Trophoblast cell (in vitro differentiated cells and primary cell): ENCODE measurements around the gene TMEM259.

Source experiments
- DNase-seq, 2 donors: peaks; one replicate each; pipeline ENCODE4 v3.0.0-alpha.2; 2016
- H2AFZ ChIP-seq: 2 replicates; pipeline ENCODE4 v1.6.1; 2013; ENCODE audit warnings: low read length, moderate library complexity, mild to moderate bottlenecking; ENCODE audit not compliant: insufficient read depth, poor library complexity
- H2AK5ac ChIP-seq: 2 replicates; pipeline ENCODE4 v1.6.1; 2013; ENCODE audit warnings: mild to moderate bottlenecking, low read length
- H2BK120ac ChIP-seq: 2 replicates; pipeline ENCODE4 v1.6.1; 2013; ENCODE audit warnings: low read length, mild to moderate bottlenecking, moderate library complexity; ENCODE audit not compliant: insufficient read depth, poor library complexity
- H2BK12ac ChIP-seq: 2 replicates; pipeline ENCODE4 v1.6.1; 2013; ENCODE audit warnings: mild to moderate bottlenecking, low read length, moderate library complexity
- H2BK5ac ChIP-seq: 2 replicates; pipeline ENCODE4 v1.6.1; 2013; ENCODE audit warnings: low read length, low read depth, moderate library complexity, mild to moderate bottlenecking; ENCODE audit not compliant: poor library complexity
- H3K14ac ChIP-seq: 2 replicates; pipeline ENCODE4 v1.6.1; 2013; ENCODE audit warnings: mild to moderate bottlenecking, low read length
- H3K18ac ChIP-seq: 2 replicates; pipeline ENCODE4 v1.6.1; 2013; ENCODE audit warnings: mild to moderate bottlenecking, low read length
- H3K23ac ChIP-seq: 2 replicates; pipeline ENCODE4 v1.6.1; 2013; ENCODE audit warnings: low read length
- H3K27ac ChIP-seq: 2 replicates; pipeline ENCODE4 v1.5.1; 2013; ENCODE audit warnings: low read depth, mild to moderate bottlenecking, inconsistent platforms, low read length, moderate library complexity
- H3K27me3 ChIP-seq: 2 replicates; pipeline ENCODE4 v1.6.1; 2013; ENCODE audit warnings: inconsistent platforms, mild to moderate bottlenecking, low read length, moderate library complexity; ENCODE audit not compliant: insufficient read depth
- H3K36me3 ChIP-seq, 2 experiments: 1 replicate in 1 of 2; 2 replicates in 1 of 2; pipeline ENCODE4 v1.6.1; 2013; ENCODE audit warnings: low read length in 2 of 2, mild to moderate bottlenecking in 2 of 2, moderate library complexity in 1 of 2; ENCODE audit not compliant: insufficient read depth in 2 of 2, control insufficient read depth in 1 of 2
- H3K4ac ChIP-seq: 2 replicates; pipeline ENCODE4 v1.6.1; 2013; ENCODE audit warnings: low read depth, mild to moderate bottlenecking, low read length, moderate library complexity
- H3K4me1 ChIP-seq, 2 experiments: 1 replicate in 1 of 2; 2 replicates in 1 of 2; pipeline ENCODE4 v1.6.1; 2013; ENCODE audit warnings: low read length in 2 of 2, mild to moderate bottlenecking in 2 of 2, moderate library complexity in 1 of 2; ENCODE audit not compliant: insufficient read depth in 2 of 2, control insufficient read depth in 1 of 2
- H3K4me2 ChIP-seq: 2 replicates; pipeline ENCODE4 v1.6.1; 2013; ENCODE audit warnings: inconsistent platforms, mild to moderate bottlenecking, low read length, moderate library complexity
- H3K4me3 ChIP-seq: 2 replicates; pipeline ENCODE4 v1.5.1; 2013; ENCODE audit warnings: mild to moderate bottlenecking, low read depth, low read length, inconsistent platforms
- H3K79me1 ChIP-seq: one replicate; pipeline ENCODE4 v1.6.1; 2013; ENCODE audit warnings: low read length
- H3K79me2 ChIP-seq: 2 replicates; pipeline ENCODE4 v1.6.1; 2013; ENCODE audit warnings: low read length, mild to moderate bottlenecking; ENCODE audit not compliant: control insufficient read depth, insufficient read depth, poor library complexity
- H3K9ac ChIP-seq: 2 replicates; pipeline ENCODE4 v1.6.1; 2013; ENCODE audit warnings: mild to moderate bottlenecking, low read length
- H3K9me3 ChIP-seq: 2 replicates; pipeline ENCODE4 v1.6.1; 2013; ENCODE audit warnings: low read depth, mild to moderate bottlenecking, control low read depth, inconsistent platforms, low read length; ENCODE audit not compliant: insufficient read depth
- H4K12ac ChIP-seq: 2 replicates; pipeline ENCODE4 v1.6.1; 2013; ENCODE audit warnings: low read depth, mild to moderate bottlenecking, low read length, moderate library complexity
- H4K8ac ChIP-seq: 2 replicates; pipeline ENCODE4 v1.6.1; 2013; ENCODE audit warnings: low read depth, mild to moderate bottlenecking, low read length, moderate library complexity
- H4K91ac ChIP-seq: one replicate; pipeline ENCODE4 v1.6.1; 2013; ENCODE audit warnings: low read depth, mild to moderate bottlenecking, low read length, moderate library complexity
- WGBS: extraction: QIAGEN DNeasy Blood & Tissue Kit; methylation state at CpG from one replicate; pipeline ENCODE4 v1.1.7; 2013; ENCODE audit warnings: missing lambda C conversion rate; ENCODE audit not compliant: insufficient read length, insufficient coverage; ENCODE audit errors: extremely low coverage; 5-methylcytosine and 5-hydroxymethylcytosine counted together

The TMEM259 gene

GRCh38 chr19:1062387-1063029 lies 41.6 kb upstream of the TMEM259 start:
- H3K9ac ChIP-seq: no peak overlapping the region
- peaks cover 27% of the 10 kb centered on the region in 2 experiments for H3K4me1 ChIP-seq
- H2AK5ac ChIP-seq: no peak overlapping the region
- H2BK12ac ChIP-seq: no peak overlapping the region
- no peak overlapping the region for H3K4me2 ChIP-seq
- DNase-seq: no peak
- no CpG with 5 or more reads among the region's 17 CpGs for WGBS
- H3K4me3 ChIP-seq: no peak overlapping the region
- no peaks in the 10 kb centered on the region for H3K27me3 ChIP-seq
- H3K18ac ChIP-seq: no peak overlapping the region
- no peaks in the 10 kb centered on the region for H3K79me2 ChIP-seq
- H2BK5ac ChIP-seq: no peak overlapping the region
- peaks cover 18% of the 10 kb centered on the region for H3K79me1 ChIP-seq
- H4K12ac ChIP-seq: no peak overlapping the region
- no peak overlapping the region for H3K23ac ChIP-seq
- no peak overlapping the region for H2AFZ ChIP-seq
- no peak overlapping the region for H4K8ac ChIP-seq
- no peak overlapping the region for H3K14ac ChIP-seq
- H3K36me3 ChIP-seq: peaks cover 12% of the 10 kb centered on the region in 2 experiments
- H3K27ac ChIP-seq: no peak overlapping the region
- H2BK120ac ChIP-seq: no peak overlapping the region
- H3K9me3 ChIP-seq: peaks cover 24% of the 10 kb centered on the region
- no peak overlapping the region for H3K4ac ChIP-seq
- H4K91ac ChIP-seq: no peak overlapping the region

GRCh38 chr19:1061987-1062386 lies 41.1 kb upstream of the TMEM259 start:
- Histone ChIP-seq H4K8ac (no peak overlapping the region), H3K18ac (no peak overlapping the region), H2AFZ (no peak overlapping the region), H3K9me3 (peaks cover 29% of the 10 kb centered on the region), H3K27ac (no peak overlapping the region), H3K36me3 (peaks cover 17 to 18% of the 10 kb centered on the region in 2 experiments), H3K14ac (no peak overlapping the region), H2BK120ac (no peak overlapping the region), H2BK12ac (no peak overlapping the region), H3K4me1 (peaks cover 22% of the 10 kb centered on the region in 2 experiments), H2AK5ac (no peak overlapping the region), H3K4me2 (no peak overlapping the region), H3K23ac (no peak overlapping the region), H2BK5ac (no peak overlapping the region), H3K79me1 (peaks cover 18% of the 10 kb centered on the region), H3K4me3 (no peak overlapping the region), H3K9ac (no peak overlapping the region), H3K79me2 (no peaks in the 10 kb centered on the region), H4K91ac (no peak overlapping the region), H4K12ac (no peak overlapping the region), H3K4ac (no peak overlapping the region), H3K27me3 (no peaks in the 10 kb centered on the region)
- no CpG with 5 or more reads among the region's 20 CpGs for WGBS
- no peak for DNase-seq

GRCh38 chr19:1060689-1061088 lies 39.8 kb upstream of the TMEM259 start:
- no peak overlapping the region for H3K18ac ChIP-seq
- no peak overlapping the region for H2BK12ac ChIP-seq
- no peak overlapping the region for H3K4ac ChIP-seq
- H2BK120ac ChIP-seq: no peak overlapping the region
- H2AK5ac ChIP-seq: no peak overlapping the region
- no peak for DNase-seq
- H4K12ac ChIP-seq: no peak overlapping the region
- H2AFZ ChIP-seq: no peak overlapping the region
- no peak overlapping the region for H4K91ac ChIP-seq
- peaks cover 10 to 11% of the 10 kb centered on the region in 2 experiments for H3K4me1 ChIP-seq
- H3K14ac ChIP-seq: no peak overlapping the region
- no peak overlapping the region for H3K9ac ChIP-seq
- H3K79me1 ChIP-seq: peaks cover 9% of the 10 kb centered on the region
- peaks cover 40% of the 10 kb centered on the region for H3K9me3 ChIP-seq
- no peaks in the 10 kb centered on the region for H3K27me3 ChIP-seq
- H3K79me2 ChIP-seq: no peaks in the 10 kb centered on the region
- no peak overlapping the region for H3K4me2 ChIP-seq
- WGBS: no CpG with 5 or more reads among the region's 5 CpGs
- H3K23ac ChIP-seq: no peak overlapping the region
- peaks cover 29 to 30% of the 10 kb centered on the region in 2 experiments for H3K36me3 ChIP-seq
- H3K27ac ChIP-seq: no peak overlapping the region
- no peak overlapping the region for H3K4me3 ChIP-seq
- H4K8ac ChIP-seq: no peak overlapping the region
- no peak overlapping the region for H2BK5ac ChIP-seq

GRCh38 chr19:1058112-1058511 lies 37.2 kb upstream of the TMEM259 start:
- Histone ChIP-seq H2BK120ac (no peak overlapping the region), H2AFZ (no peak overlapping the region), H2BK12ac (no peak overlapping the region), H3K4me3 (no peak overlapping the region), H4K12ac (no peak overlapping the region), H3K79me1 (no peaks in the 10 kb centered on the region), H3K9me3 (peaks cover 38% of the 10 kb centered on the region), H3K79me2 (no peaks in the 10 kb centered on the region), H3K4me2 (no peak overlapping the region), H3K9ac (no peak overlapping the region), H3K4ac (no peak overlapping the region), H4K91ac (no peak overlapping the region), H3K4me1 (no peaks in the 10 kb centered on the region), H3K23ac (no peak overlapping the region), H3K27ac (no peak overlapping the region), H3K27me3 (no peaks in the 10 kb centered on the region), H3K36me3 (peaks cover 41 to 45% of the 10 kb centered on the region in 2 experiments), H3K14ac (no peak overlapping the region), H2AK5ac (no peak overlapping the region), H3K18ac (no peak overlapping the region), H2BK5ac (no peak overlapping the region), H4K8ac (no peak overlapping the region)
- DNase-seq: no peak
- WGBS: no CpG with 5 or more reads among the region's 5 CpGs
